ENCODE results near the gene TECPR1. TPM values are rescaled to one million over a fixed set of nuclear protein-coding genes. Genes with fewer than 3 reads are reported as not detected.
"Not testable (repeated sequence)": the region's sequence is repeated elsewhere in the genome, so short reads cannot be mapped to it uniquely, and the experiment has no call there.

TECPR1 gene
- total RNA-seq, 1 donor from 2014 or later: 25.5 TPM

- no peak for DNase-seq (ENCODE audit: low spot score)
Measured at GRCh38 chr7:98227939-98228338, 24.1 kb downstream of the TECPR1 start.

GRCh38 chr7:98225913-98226614 lies 26.0 kb downstream of the TECPR1 start:
- no peak for DNase-seq (ENCODE audit: low spot score)

GRCh38 chr7:98224701-98225181 lies 27.3 kb downstream of the TECPR1 start:
- no peak for DNase-seq (ENCODE audit: low spot score)

GRCh38 chr7:98223898-98224700 lies 27.9 kb downstream of the TECPR1 start:
- no peak for DNase-seq (ENCODE audit: low spot score)

- DNase-seq (ENCODE audit: low spot score): no peak
Measured at GRCh38 chr7:98223351-98223897, 28.6 kb downstream of the TECPR1 start.

- DNase-seq (ENCODE audit: low spot score): no peak
Measured at GRCh38 chr7:98222533-98223195, 29.4 kb downstream of the TECPR1 start.

- DNase-seq (ENCODE audit: low spot score): no peak
Measured at GRCh38 chr7:98221611-98222532, 30.2 kb downstream of the TECPR1 start.

GRCh38 chr7:98219382-98219781 lies 32.6 kb downstream of the TECPR1 start:
- not testable (repeated sequence) for DNase-seq (ENCODE audit: low spot score)

- no peak for DNase-seq (ENCODE audit: low spot score)
Measured at GRCh38 chr7:98217623-98218582, 34.1 kb downstream of the TECPR1 start.

- no peak for DNase-seq (ENCODE audit: low spot score)
Measured at GRCh38 chr7:98216941-98217622, 35.0 kb downstream of the TECPR1 start.

GRCh38 chr7:98215561-98216495 lies 36.2 kb downstream of the TECPR1 start:
- DNase-seq (ENCODE audit: low spot score): no peak

GRCh38 chr7:98214811-98215321 lies 37.2 kb downstream of the TECPR1 start:
- no peak for DNase-seq (ENCODE audit: low spot score)

GRCh38 chr7:98213888-98214810 lies 37.9 kb downstream of the TECPR1 start:
- peak; percentile 78 for DNase-seq (ENCODE audit: low spot score)

- DNase-seq (ENCODE audit: low spot score): peak; percentile 69
Measured at GRCh38 chr7:98213296-98213887, 38.6 kb downstream of the TECPR1 start.

- DNase-seq (ENCODE audit: low spot score): peak; percentile 88
Measured at GRCh38 chr7:98212532-98213041, 39.4 kb downstream of the TECPR1 start.

Measured in mesenteric fat pad (tissue), 1 donor.